NCI-H146 treated with DMSO at 0.1 percent for 48 hours (cell line): ENCODE data around the gene AMOTL1.

Source experiments
- DNase-seq: peaks from one replicate; lab custom pipeline; 2025; ENCODE audit not compliant: unreplicated experiment; lab: John Stamatoyannopoulos, UW

Gene AMOTL1

GRCh38 chr11:94853836-94854235 lies 85.7 kb downstream of the AMOTL1 start:
- no peak for DNase-seq

- no peak for DNase-seq
Observed at GRCh38 chr11:94854770-94855633, 86.8 kb downstream of the AMOTL1 start.

- DNase-seq = no peak
Observed at GRCh38 chr11:94855666-94856065, 87.5 kb downstream of the AMOTL1 start.

GRCh38 chr11:94856443-94856842 lies 88.3 kb downstream of the AMOTL1 start:
- DNase-seq = no peak

GRCh38 chr11:94857337-94857736 lies 89.2 kb downstream of the AMOTL1 start:
- no peak for DNase-seq

- no peak for DNase-seq
Observed at GRCh38 chr11:94858012-94858705, 90.0 kb downstream of the AMOTL1 start.

- DNase-seq = no peak
Observed at GRCh38 chr11:94860333-94860732, 92.2 kb downstream of the AMOTL1 start.

GRCh38 chr11:94861306-94861845 lies 93.2 kb downstream of the AMOTL1 start:
- DNase-seq = no peak

GRCh38 chr11:94862926-94863880 lies 95.0 kb downstream of the AMOTL1 start:
- no peak for DNase-seq

GRCh38 chr11:94864506-94865045 lies 96.4 kb downstream of the AMOTL1 start:
- DNase-seq = no peak

- DNase-seq = no peak
Observed at GRCh38 chr11:94866231-94866822, 98.2 kb downstream of the AMOTL1 start.

GRCh38 chr11:94866936-94867795 lies 99.0 kb downstream of the AMOTL1 start:
- DNase-seq = no peak

GRCh38 chr11:94868468-94868867 lies 100.3 kb downstream of the AMOTL1 start:
- DNase-seq = no peak

GRCh38 chr11:94869186-94869585 lies 101.0 kb downstream of the AMOTL1 start:
- no peak for DNase-seq

- DNase-seq = no peak
Observed at GRCh38 chr11:94870422-94870821, 102.3 kb downstream of the AMOTL1 start.

- DNase-seq = no peak
Observed at GRCh38 chr11:94871491-94872185, 103.5 kb downstream of the AMOTL1 start.

- DNase-seq = no peak
Observed at GRCh38 chr11:94873916-94874540, 105.9 kb downstream of the AMOTL1 start.

- no peak for DNase-seq
Observed at GRCh38 chr11:94876222-94876621, 108.1 kb downstream of the AMOTL1 start.
